H9 (cell line): ENCODE measurements around the gene NKD2. TPM values are rescaled to one million over a fixed set of nuclear protein-coding genes. Genes with fewer than 3 reads are reported as not detected.

Experiments used
- DNase-seq: peaks from one replicate; pipeline ENCODE4 v3.0.0-alpha.2; 2017
- H2AFZ ChIP-seq: one replicate; pipeline ENCODE4 v1.6.1; 2013; ENCODE audit warnings: mild to moderate bottlenecking, low read length, control low read depth, moderate library complexity
- H2AK5ac ChIP-seq: 2 replicates; pipeline ENCODE4 v1.6.1; 2013; ENCODE audit warnings: low read length, control low read depth, mixed read lengths; ENCODE audit not compliant: insufficient read length
- H2BK120ac ChIP-seq: one replicate; pipeline ENCODE4 v1.6.1; 2013; ENCODE audit warnings: low read depth, mild to moderate bottlenecking, low read length, control low read depth, inconsistent platforms; ENCODE audit not compliant: poor library complexity, severe bottlenecking
- H2BK12ac ChIP-seq: 2 replicates; pipeline ENCODE4 v1.6.1; 2013; ENCODE audit warnings: low read length, control low read depth, mixed read lengths, low read depth; ENCODE audit not compliant: insufficient read length
- H2BK15ac ChIP-seq: 2 replicates; pipeline ENCODE4 v1.6.1; 2013; ENCODE audit warnings: low read depth, low read length, control low read depth
- H2BK20ac ChIP-seq: one replicate; pipeline ENCODE4 v1.6.1; 2013; ENCODE audit warnings: low read depth, mild to moderate bottlenecking, low read length, control low read depth, inconsistent platforms; ENCODE audit not compliant: poor library complexity, severe bottlenecking
- H2BK5ac ChIP-seq: 2 replicates; pipeline ENCODE4 v1.6.1; 2013; ENCODE audit warnings: low read length, control low read depth, mixed read lengths; ENCODE audit not compliant: insufficient read length
- H3K14ac ChIP-seq: 2 replicates; pipeline ENCODE4 v1.6.1; 2013; ENCODE audit warnings: low read length, control low read depth; ENCODE audit not compliant: insufficient read depth
- H3K18ac ChIP-seq: 2 replicates; pipeline ENCODE4 v1.6.1; 2013; ENCODE audit warnings: low read depth, mild to moderate bottlenecking, mixed read lengths, low read length, control low read depth; ENCODE audit not compliant: insufficient read length
- H3K23ac ChIP-seq: 2 replicates; pipeline ENCODE4 v1.6.1; 2013; ENCODE audit warnings: low read length, control low read depth, mixed read lengths, low read depth; ENCODE audit not compliant: insufficient read length
- H3K23me2 ChIP-seq: 2 replicates; pipeline ENCODE4 v1.6.1; 2013; ENCODE audit warnings: low read depth, mild to moderate bottlenecking, mixed read lengths, low read length, control low read depth; ENCODE audit not compliant: insufficient read length, poor library complexity, severe bottlenecking
- H3K27ac ChIP-seq: 2 replicates; pipeline ENCODE4 v1.5.1; 2013; ENCODE audit warnings: low read length, control low read depth, mixed read lengths, low read depth; ENCODE audit not compliant: insufficient read length
- H3K27me3 ChIP-seq: 2 replicates; pipeline ENCODE4 v1.6.1; 2013; ENCODE audit warnings: low read length, control low read depth, inconsistent platforms; ENCODE audit not compliant: insufficient read depth
- H3K4ac ChIP-seq: 2 replicates; pipeline ENCODE4 v1.6.1; 2013; ENCODE audit warnings: low read depth, mild to moderate bottlenecking, control low read depth, inconsistent platforms, low read length, moderate library complexity
- H3K4me1 ChIP-seq: 2 replicates; pipeline ENCODE4 v1.6.1; 2013; ENCODE audit warnings: low read length, control low read depth, inconsistent platforms; ENCODE audit not compliant: insufficient read depth
- H3K4me2 ChIP-seq: 2 replicates; pipeline ENCODE4 v1.6.1; 2013; ENCODE audit warnings: low read length, control low read depth, mixed read lengths; ENCODE audit not compliant: insufficient read length, insufficient read depth
- H3K56ac ChIP-seq: 2 replicates; pipeline ENCODE4 v1.6.1; 2013; ENCODE audit warnings: low read depth, mild to moderate bottlenecking, mixed read lengths, low read length, control low read depth; ENCODE audit not compliant: insufficient read length
- H3K79me1 ChIP-seq: 2 replicates; pipeline ENCODE4 v1.6.1; 2013; ENCODE audit warnings: low read depth, mild to moderate bottlenecking, moderate library complexity, low read length, control low read depth, inconsistent platforms; ENCODE audit not compliant: insufficient read depth, poor library complexity, severe bottlenecking
- H3K79me2 ChIP-seq: 2 replicates; pipeline ENCODE4 v1.6.1; 2013; ENCODE audit warnings: low read length, control low read depth, inconsistent platforms; ENCODE audit not compliant: insufficient read depth
- H3K9ac ChIP-seq: 2 replicates; pipeline ENCODE4 v1.6.1; 2013; ENCODE audit warnings: low read length, control low read depth, mixed read lengths; ENCODE audit not compliant: insufficient read length; ENCODE audit errors: extremely low read depth
- H3K9me3 ChIP-seq: one replicate; pipeline ENCODE4 v1.6.1; 2013; ENCODE audit warnings: low read depth, low read length, inconsistent platforms; ENCODE audit not compliant: control insufficient read depth
- H3T11ph ChIP-seq: one replicate; pipeline ENCODE4 v1.6.1; 2013; ENCODE audit warnings: mild to moderate bottlenecking, low read length, control low read depth, inconsistent platforms
- H4K20me1 ChIP-seq: one replicate; pipeline ENCODE4 v1.6.1; 2013; ENCODE audit not compliant: control insufficient read depth, insufficient read length, insufficient read depth
- H4K5ac ChIP-seq: 2 replicates; pipeline ENCODE4 v1.6.1; 2013; ENCODE audit warnings: low read depth, mild to moderate bottlenecking, mixed read lengths, low read length, control low read depth; ENCODE audit not compliant: insufficient read length
- H4K8ac ChIP-seq: replicated peaks from 2 replicates; pipeline ENCODE4 v1.6.1; 2013; ENCODE audit warnings: low read length, control low read depth, mixed read lengths, low read depth; ENCODE audit not compliant: insufficient read length
- H4K91ac ChIP-seq: 2 replicates; pipeline ENCODE4 v1.6.1; 2013; ENCODE audit warnings: low read depth, mild to moderate bottlenecking, moderate library complexity, mixed read lengths, low read length, control low read depth; ENCODE audit not compliant: insufficient read length
- H3K27ac Mint-ChIP-seq, 3 experiments: 2 replicates in 2 of 3; 3 replicates in 1 of 3; pipeline ENCODE4 v1.8.0; 2020 to 2021; ENCODE audit warnings: mixed read lengths in 3 of 3, mild to moderate bottlenecking in 1 of 3, moderate library complexity in 1 of 3
- H3K27me3 Mint-ChIP-seq: 2 replicates; pipeline ENCODE4 v1.8.0; 2021; ENCODE audit warnings: low read depth, mild to moderate bottlenecking, moderate library complexity, mixed read lengths
- H3K36me3 Mint-ChIP-seq, 3 experiments: 2 replicates in 2 of 3; 3 replicates in 1 of 3; pipeline ENCODE4 v1.8.0; 2020 to 2021; ENCODE audit warnings: low read depth in 3 of 3, mixed read lengths in 3 of 3; ENCODE audit not compliant: insufficient read depth in 1 of 3
- H3K4me1 Mint-ChIP-seq, 2 experiments: 2 replicates each; pipeline ENCODE4 v1.8.0; 2020; ENCODE audit warnings: mixed read lengths in 2 of 2
- H3K4me3 Mint-ChIP-seq, 2 experiments: 2 replicates in 1 of 2; 3 replicates in 1 of 2; pipeline ENCODE4 v1.8.0; 2020 to 2021; ENCODE audit warnings: mild to moderate bottlenecking in 2 of 2, mixed read lengths in 2 of 2, moderate library complexity in 1 of 2
- H3K9me3 Mint-ChIP-seq, 2 experiments: 2 replicates in 1 of 2; 3 replicates in 1 of 2; pipeline ENCODE4 v1.8.0; 2020; ENCODE audit warnings: mild to moderate bottlenecking in 2 of 2, mixed read lengths in 2 of 2, moderate library complexity in 1 of 2
- CTCF ChIP-seq: fragments of 200-600 bp; sonication (generic); conservative IDR thresholded peaks from 3 replicates; pipeline ENCODE4 v1.8.0; 2021; ENCODE audit warnings: antibody characterized with exemption, mild to moderate bottlenecking
- WGBS: extraction: QIAGEN DNeasy Blood & Tissue Kit; methylation state at CpG from one replicate; pipeline ENCODE4 v1.1.7; 2013; ENCODE audit warnings: missing lambda C conversion rate, low lambda C conversion rate, mixed read lengths; ENCODE audit not compliant: insufficient read length; ENCODE audit errors: extremely low coverage; 5-methylcytosine and 5-hydroxymethylcytosine counted together
- total RNA-seq: library from RNA; stranded (reverse); gene quantifications from 2 replicates; pipeline ENCODE4 v1.2.1, GENCODE V29; 2021

NKD2 gene
- total RNA-seq, 1 experiment from 2014 or later, result 7.3 TPM

- no peak overlapping the region for H3T11ph ChIP-seq
These were observed 76.8 kb downstream of the NKD2 start for GRCh38 chr5:1085391-1085790.

More at GRCh38 chr5:1085391-1085790, 76.8 kb downstream of the NKD2 start:
- H3K23ac ChIP-seq, result no peak overlapping the region
- Mint-ChIP-seq H3K4me1 (no peaks in the 10 kb centered on the region), H3K4me3 (no peak overlapping the region), H3K27ac (no peak overlapping the region), H3K27me3 (no peaks in the 10 kb centered on the region), H3K36me3 (peaks cover 13 to 56% (median 26%) of the 10 kb centered on the region in 3 experiments), H3K9me3 (no peaks in the 10 kb centered on the region)
- no peak overlapping the region for H2BK5ac ChIP-seq
- H2AFZ ChIP-seq, result no peak overlapping the region
- no peaks in the 10 kb centered on the region for H3K79me1 ChIP-seq
- no peak overlapping the region for H2BK15ac ChIP-seq
- H3K9ac ChIP-seq, result no peak overlapping the region
- H3K4me1 ChIP-seq, result no peaks in the 10 kb centered on the region
- H4K8ac ChIP-seq, result no peak overlapping the region
- H4K91ac ChIP-seq, result no peak overlapping the region
- no peak overlapping the region for H3K14ac ChIP-seq
- no peak overlapping the region for H3K4ac ChIP-seq
- H2BK120ac ChIP-seq, result no peak overlapping the region
- H3K27me3 ChIP-seq, result no peaks in the 10 kb centered on the region
- no peaks in the 10 kb centered on the region for H3K79me2 ChIP-seq
- H2BK12ac ChIP-seq, result no peak overlapping the region
- H3K56ac ChIP-seq, result no peak overlapping the region
- no peak overlapping the region for H3K27ac ChIP-seq
- no peak for TF ChIP-seq CTCF
- H3K9me3 ChIP-seq, result no peaks in the 10 kb centered on the region
- no peaks in the 10 kb centered on the region for H4K20me1 ChIP-seq
- H2BK20ac ChIP-seq, result no peak overlapping the region
- H3K23me2 ChIP-seq, result no peaks in the 10 kb centered on the region
- no peak overlapping the region for H4K5ac ChIP-seq
- H3K18ac ChIP-seq, result no peak overlapping the region
- no CpG with 5 or more reads among the region's 39 CpGs for WGBS
- H2AK5ac ChIP-seq, result no peak overlapping the region
- no peak overlapping the region for H3K4me2 ChIP-seq
- DNase-seq, result no peak
